Measurements from ENCODE around the gene GPATCH8.

Gene GPATCH8

GRCh38 chr17:44417553-44417952 lies 85.7 kb downstream of the GPATCH8 start:
- no peak for TF ChIP-seq CTCF (IDR thresholded peaks at IDR 0.05; ENCODE audit: low read depth, low read length, missing control alignments)
- H3K4me3 ChIP-seq (ENCODE audit: low read depth, low read length): no peak overlapping the region
- in situ Hi-C loops (cut with HindIII; ENCODE audit: low sequenced_read_pairs): no loop called here
- DNase-seq (ENCODE audit: low read depth): peak; percentile 89

GRCh38 chr17:44416558-44417289 lies 86.5 kb downstream of the GPATCH8 start:
- in situ Hi-C loops (cut with HindIII; ENCODE audit: low sequenced_read_pairs): no loop called here
- no peak for DNase-seq (ENCODE audit: low read depth)
- TF ChIP-seq CTCF (IDR thresholded peaks at IDR 0.05; ENCODE audit: low read depth, low read length, missing control alignments): no peak
- no peak overlapping the region for H3K4me3 ChIP-seq (ENCODE audit: low read depth, low read length)

- DNase-seq (ENCODE audit: low read depth): no peak
- in situ Hi-C loops (cut with HindIII; ENCODE audit: low sequenced_read_pairs): no loop called here
- no peak for TF ChIP-seq CTCF (IDR thresholded peaks at IDR 0.05; ENCODE audit: low read depth, low read length, missing control alignments)
Measured at GRCh38 chr17:44414394-44415155, 88.6 kb downstream of the GPATCH8 start.

GRCh38 chr17:44409309-44410028 lies 93.7 kb downstream of the GPATCH8 start:
- in situ Hi-C loops (cut with HindIII; ENCODE audit: low sequenced_read_pairs): no loop called here
- TF ChIP-seq CTCF (IDR thresholded peaks at IDR 0.05; ENCODE audit: low read depth, low read length, missing control alignments): no peak
- DNase-seq (ENCODE audit: low read depth): no peak
- no peak overlapping the region for H3K4me3 ChIP-seq (ENCODE audit: low read depth, low read length)

More at GRCh38 chr17:44414394-44415155, 88.6 kb downstream of the GPATCH8 start:
- H3K4me3 ChIP-seq (ENCODE audit: low read depth, low read length): no peak overlapping the region

GRCh38 chr17:44408786-44409185 lies 94.4 kb downstream of the GPATCH8 start:
- no peak for TF ChIP-seq CTCF (IDR thresholded peaks at IDR 0.05; ENCODE audit: low read depth, low read length, missing control alignments)
- in situ Hi-C loops (cut with HindIII; ENCODE audit: low sequenced_read_pairs): no loop called here
- DNase-seq (ENCODE audit: low read depth): no peak
- no peak overlapping the region for H3K4me3 ChIP-seq (ENCODE audit: low read depth, low read length)

- no peak overlapping the region for H3K4me3 ChIP-seq (ENCODE audit: low read depth, low read length)
- TF ChIP-seq CTCF (IDR thresholded peaks at IDR 0.05; ENCODE audit: low read depth, low read length, missing control alignments): no peak
- DNase-seq (ENCODE audit: low read depth): no peak
- in situ Hi-C loops (cut with HindIII; ENCODE audit: low sequenced_read_pairs): no loop called here
Measured at GRCh38 chr17:44402564-44403172, 100.5 kb downstream of the GPATCH8 start.
